Neural progenitor cell (in vitro differentiated cells): ENCODE data around the gene ESPNL.

Experiments used
- EZH2 ChIP-seq: fragments of 200-600 bp; sonication (generic); IDR thresholded peaks from 2 replicates; pipeline ENCODE4 v1.6.1; 2017; ENCODE audit warnings: antibody characterized with exemption, mild to moderate bottlenecking, moderate library complexity
- EZH2phosphoT487 ChIP-seq: fragments of 200-600 bp; sonication (generic); IDR thresholded peaks from 2 replicates; pipeline ENCODE4 v1.6.1; 2017; ENCODE audit warnings: antibody characterized with exemption
- TF ChIP-seq, protein P1 (sequence below): fragments of 200-600 bp; sonication (generic); IDR thresholded peaks from 2 replicates; pipeline ENCODE4 v1.5.1; 2017; ENCODE audit warnings: antibody characterized with exemption, mild to moderate bottlenecking

DNA sequence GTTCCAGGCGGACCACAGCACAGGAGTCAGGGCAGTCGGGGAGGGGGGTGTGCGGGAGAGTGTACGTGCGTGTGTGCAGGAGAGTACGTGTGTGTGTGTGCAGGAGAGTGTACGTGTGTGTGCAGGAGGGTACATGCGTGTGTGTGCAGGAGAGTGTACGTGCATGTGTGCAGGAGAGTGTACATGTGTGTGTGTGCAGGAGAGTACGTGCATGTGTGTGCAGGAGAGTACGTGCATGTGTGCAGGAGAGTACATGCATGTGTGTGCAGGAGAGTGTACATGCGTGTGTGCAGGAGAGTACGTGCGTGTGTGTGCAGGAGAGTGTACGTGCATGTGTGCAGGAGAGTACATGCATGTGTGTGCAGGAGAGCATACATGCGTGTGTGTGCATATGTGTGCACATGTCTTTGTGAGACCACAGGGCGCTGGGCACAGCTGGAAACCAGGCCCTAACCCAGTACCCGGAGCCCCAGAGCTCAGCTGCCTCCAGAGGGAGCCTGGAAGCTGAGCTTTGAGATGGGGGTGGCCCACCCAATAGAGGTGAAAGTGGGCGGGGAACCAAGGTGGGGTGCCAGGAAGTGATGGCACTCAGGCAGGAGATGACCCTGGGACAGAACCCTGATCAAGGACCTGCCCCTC lies 24.5 kb downstream of the ESPNL start:
- TF ChIP-seq, protein P1, sequence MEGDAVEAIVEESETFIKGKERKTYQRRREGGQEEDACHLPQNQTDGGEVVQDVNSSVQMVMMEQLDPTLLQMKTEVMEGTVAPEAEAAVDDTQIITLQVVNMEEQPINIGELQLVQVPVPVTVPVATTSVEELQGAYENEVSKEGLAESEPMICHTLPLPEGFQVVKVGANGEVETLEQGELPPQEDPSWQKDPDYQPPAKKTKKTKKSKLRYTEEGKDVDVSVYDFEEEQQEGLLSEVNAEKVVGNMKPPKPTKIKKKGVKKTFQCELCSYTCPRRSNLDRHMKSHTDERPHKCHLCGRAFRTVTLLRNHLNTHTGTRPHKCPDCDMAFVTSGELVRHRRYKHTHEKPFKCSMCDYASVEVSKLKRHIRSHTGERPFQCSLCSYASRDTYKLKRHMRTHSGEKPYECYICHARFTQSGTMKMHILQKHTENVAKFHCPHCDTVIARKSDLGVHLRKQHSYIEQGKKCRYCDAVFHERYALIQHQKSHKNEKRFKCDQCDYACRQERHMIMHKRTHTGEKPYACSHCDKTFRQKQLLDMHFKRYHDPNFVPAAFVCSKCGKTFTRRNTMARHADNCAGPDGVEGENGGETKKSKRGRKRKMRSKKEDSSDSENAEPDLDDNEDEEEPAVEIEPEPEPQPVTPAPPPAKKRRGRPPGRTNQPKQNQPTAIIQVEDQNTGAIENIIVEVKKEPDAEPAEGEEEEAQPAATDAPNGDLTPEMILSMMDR = no peak
- TF ChIP-seq EZH2 (no peak), EZH2phosphoT487 (no peak)
